A549 (cell line): ENCODE measurements around the gene OXLD1. TPM values are rescaled to one million over a fixed set of nuclear protein-coding genes. Genes with fewer than 3 reads are reported as not detected.

ENCODE experiments used
- ATAC-seq, 2 experiments: fragments of 200-7000 bp in 1 of 2; fragments of >200 bp in 1 of 2; cut with Nextera tagmentation in 1 of 2; cut with Tn5 transposase in 1 of 2; 3 replicates each; pipeline versions ENCODE4 v1.8.0 to v1.9.1; 2018 to 2020; ENCODE audit warnings: mild to moderate bottlenecking in 1 of 2, moderate library complexity in 1 of 2
- CTCF ChIA-PET: fragments of 300-600 bp; sonication (Branson Sonifier 250); formaldehyde crosslinking; extraction: SDS; loops from one replicate; lab custom pipeline; 2021; ENCODE audit warnings: antibody characterized with exemption, inconsistent platforms; lab: Yijun Ruan, JAX
- POLR2A ChIA-PET: fragments of 350-600 bp; formaldehyde crosslinking; extraction: SDS; loops from one replicate; lab custom pipeline; 2021; ENCODE audit warnings: antibody characterized with exemption, inconsistent platforms; lab: Yijun Ruan, JAX
- DNase-seq, 2 experiments: peaks; one replicate each; pipeline versions ENCODE4 v3.0.0 to v3.0.0-alpha.2; 2011 to 2016; ENCODE audit warnings: low read depth in 1 of 2, low spot score in 1 of 2
- FAIRE-seq: peaks from 2 replicates; lab custom pipeline; 2011; peaks lifted over from hg19 to GRCh38; lab: Jason Lieb, UNC
- H3K27ac ChIP-seq, 2 experiments: fragments of >200 bp; sonication (Bioruptor Twin); formaldehyde crosslinking; 3 replicates each; pipeline ENCODE4 v1.5.1; 2016 to 2017
- H3K4me1 ChIP-seq: fragments of >200 bp; sonication (Bioruptor Twin); formaldehyde crosslinking; 3 replicates; pipeline ENCODE4 v1.6.1; 2016
- H3K4me2 ChIP-seq: fragments of >200 bp; sonication (Bioruptor Twin); formaldehyde crosslinking; 3 replicates; pipeline ENCODE4 v1.6.1; 2016
- H3K4me3 ChIP-seq: fragments of >200 bp; sonication (Bioruptor Twin); formaldehyde crosslinking; 3 replicates; pipeline ENCODE4 v1.5.1; 2016
- H3K9me3 ChIP-seq: fragments of >200 bp; sonication (Bioruptor Twin); formaldehyde crosslinking; 3 replicates; pipeline ENCODE4 v1.6.1; 2016
- CBX8 ChIP-seq: fragments of 200-600 bp; sonication (generic); IDR thresholded peaks from 2 replicates; pipeline ENCODE4 v1.6.1; 2016
- CEBPB ChIP-seq, 2 experiments: fragments of >200 bp in 1 of 2; sonication (Bioruptor Twin) in 1 of 2; formaldehyde crosslinking in 1 of 2; IDR thresholded peaks; 2 replicates each; pipeline ENCODE4 v1.6.1; 2012 to 2016
- CHD4 ChIP-seq: fragments of 200-600 bp; sonication (generic); IDR thresholded peaks from 2 replicates; pipeline ENCODE4 v1.6.1; 2016; ENCODE audit warnings: antibody characterized with exemption, mild to moderate bottlenecking, borderline replicate concordance
- EHF ChIP-seq: fragments of 250-450 bp; sonication (Bioruptor Pico); IDR thresholded peaks from 2 replicates; pipeline ENCODE4 v1.5.0; 2020; ENCODE audit warnings: mild to moderate bottlenecking
- EHMT2 ChIP-seq: fragments of 200-600 bp; sonication (generic); IDR thresholded peaks from 2 replicates; pipeline ENCODE4 v1.6.1; 2016; ENCODE audit warnings: antibody characterized with exemption, low read depth, mild to moderate bottlenecking, moderate library complexity
- EP300 ChIP-seq, 2 experiments: fragments of >200 bp; sonication (Bioruptor Twin); formaldehyde crosslinking; IDR thresholded peaks; 2 replicates in 1 of 2; 3 replicates in 1 of 2; pipeline ENCODE4 v1.6.1; 2016 to 2017
- GATA3 ChIP-seq: IDR thresholded peaks from 2 replicates; pipeline ENCODE4 v1.6.1; 2012; ENCODE audit warnings: borderline replicate concordance
- HDAC2 ChIP-seq: fragments of 200-600 bp; sonication (generic); IDR thresholded peaks from 2 replicates; pipeline ENCODE4 v1.6.1; 2016
- JUN ChIP-seq, 2 experiments: fragments of >200 bp; sonication (Bioruptor Twin); formaldehyde crosslinking; IDR thresholded peaks; 2 replicates in 1 of 2; 3 replicates in 1 of 2; pipeline ENCODE4 v1.6.1; 2016 to 2017
- KDM5A ChIP-seq: fragments of 200-600 bp; sonication (generic); IDR thresholded peaks from 2 replicates; pipeline ENCODE4 v1.6.1; 2016; ENCODE audit warnings: antibody characterized with exemption, mild to moderate bottlenecking
- MAZ ChIP-seq: fragments of 150-350 bp; IDR thresholded peaks from 2 replicates; pipeline ENCODE4 v1.6.1; 2014; ENCODE audit warnings: antibody characterized with exemption, low read depth, low read length, borderline replicate concordance
- MYC ChIP-seq: IDR thresholded peaks from 2 replicates; pipeline ENCODE4 v1.6.1; 2012; ENCODE audit warnings: mild to moderate bottlenecking, inconsistent platforms, low read length, improper control_type of control experiment, borderline replicate concordance
- PHF8 ChIP-seq: fragments of 200-600 bp; sonication (generic); IDR thresholded peaks from 2 replicates; pipeline ENCODE4 v1.6.1; 2016; ENCODE audit warnings: low read depth, mild to moderate bottlenecking, antibody characterized with exemption, moderate library complexity, borderline replicate concordance
- POLR2A ChIP-seq: IDR thresholded peaks from 2 replicates; pipeline ENCODE4 v1.6.1; 2012; ENCODE audit warnings: mild to moderate bottlenecking, low read length
- RNF2 ChIP-seq: fragments of 200-600 bp; sonication (generic); IDR thresholded peaks from 2 replicates; pipeline ENCODE4 v1.6.1; 2016; ENCODE audit warnings: low read depth, mild to moderate bottlenecking, antibody characterized with exemption, moderate library complexity, borderline replicate concordance
- TFCP2L1 ChIP-seq: fragments of 250-450 bp; sonication (Bioruptor Pico); IDR thresholded peaks from 2 replicates; pipeline ENCODE4 v1.5.0; 2021; ENCODE audit warnings: mild to moderate bottlenecking
- TP53 ChIP-seq: fragments of 250-450 bp; sonication (Bioruptor Pico); IDR thresholded peaks from 2 replicates; pipeline ENCODE4 v1.5.0; 2021; ENCODE audit warnings: mild to moderate bottlenecking, moderate library complexity
- WGBS: methylation state at CpG from one replicate; pipeline ENCODE4 v1.1.6; 2017; ENCODE audit errors: missing lambda C conversion rate; 5-methylcytosine and 5-hydroxymethylcytosine counted together
- polyA minus RNA-seq: library from RNA; depleted of rRNA, polyadenylated mRNA; stranded (reverse); fragments of >200 nt; gene quantifications from 2 replicates; pipeline ENCODE4 v1.2.3, GENCODE V29; 2011; rRNA and poly(A)+ RNA removed
- polyA plus RNA-seq, 4 experiments: library from polyadenylated mRNA; depleted of rRNA in 3 of 4; stranded (reverse); fragments of >200 nt; fragmentation: RNase III in 1 of 4; extraction: RNeasy Plus Mini Kit Qiagen cat#74134 plus additional on column Dnase treatment in 1 of 4; gene quantifications; 2 replicates in 3 of 4; 3 replicates in 1 of 4; pipeline ENCODE4 v1.2.3, GENCODE V29; 2011 to 2017
- TF ChIP-seq, protein P1 (sequence below): fragments of 150-350 bp; IDR thresholded peaks from 2 replicates; pipeline ENCODE4 v1.6.1; 2014; ENCODE audit warnings: low read depth, mild to moderate bottlenecking, low read length
- TF ChIP-seq, protein P2 (sequence below): IDR thresholded peaks from 2 replicates; pipeline ENCODE4 v1.6.1; 2012; ENCODE audit warnings: low read depth, borderline replicate concordance
- TF ChIP-seq, protein P3 (sequence below): fragments of 450-650 bp; IDR thresholded peaks from 2 replicates; pipeline ENCODE4 v1.6.1; 2014; ENCODE audit warnings: antibody characterized with exemption
- TF ChIP-seq, protein P4 (sequence below): IDR thresholded peaks from 2 replicates; pipeline ENCODE4 v1.6.1; 2012
- TF ChIP-seq, protein P5 (sequence below): IDR thresholded peaks from 2 replicates; pipeline ENCODE4 v1.6.1; 2012
- TF ChIP-seq, protein P6 (sequence below): fragments of >200 bp; sonication (Bioruptor Twin); formaldehyde crosslinking; IDR thresholded peaks from 3 replicates; pipeline ENCODE4 v1.6.1; 2016

Gene OXLD1
- 34.6 and 38.7 TPM in 2 replicates for polyA plus RNA-seq (2011; rRNA removed)
- polyA plus RNA-seq (2012; cell fraction: cytosol; rRNA removed) = 109 and 124 TPM in 2 replicates
- 94.2 and 127 TPM in 2 replicates for polyA plus RNA-seq (2012; cell fraction: nucleus; rRNA removed)
- polyA plus RNA-seq (2017; fragmentation: RNase III; extraction: RNeasy Plus Mini Kit Qiagen cat#74134 plus additional on column Dnase treatment) = 43.9 to 47.7 TPM (median 47.1 TPM) in 3 replicates
- 7.2 and 7.7 TPM in 2 replicates for polyA minus RNA-seq

DNA sequence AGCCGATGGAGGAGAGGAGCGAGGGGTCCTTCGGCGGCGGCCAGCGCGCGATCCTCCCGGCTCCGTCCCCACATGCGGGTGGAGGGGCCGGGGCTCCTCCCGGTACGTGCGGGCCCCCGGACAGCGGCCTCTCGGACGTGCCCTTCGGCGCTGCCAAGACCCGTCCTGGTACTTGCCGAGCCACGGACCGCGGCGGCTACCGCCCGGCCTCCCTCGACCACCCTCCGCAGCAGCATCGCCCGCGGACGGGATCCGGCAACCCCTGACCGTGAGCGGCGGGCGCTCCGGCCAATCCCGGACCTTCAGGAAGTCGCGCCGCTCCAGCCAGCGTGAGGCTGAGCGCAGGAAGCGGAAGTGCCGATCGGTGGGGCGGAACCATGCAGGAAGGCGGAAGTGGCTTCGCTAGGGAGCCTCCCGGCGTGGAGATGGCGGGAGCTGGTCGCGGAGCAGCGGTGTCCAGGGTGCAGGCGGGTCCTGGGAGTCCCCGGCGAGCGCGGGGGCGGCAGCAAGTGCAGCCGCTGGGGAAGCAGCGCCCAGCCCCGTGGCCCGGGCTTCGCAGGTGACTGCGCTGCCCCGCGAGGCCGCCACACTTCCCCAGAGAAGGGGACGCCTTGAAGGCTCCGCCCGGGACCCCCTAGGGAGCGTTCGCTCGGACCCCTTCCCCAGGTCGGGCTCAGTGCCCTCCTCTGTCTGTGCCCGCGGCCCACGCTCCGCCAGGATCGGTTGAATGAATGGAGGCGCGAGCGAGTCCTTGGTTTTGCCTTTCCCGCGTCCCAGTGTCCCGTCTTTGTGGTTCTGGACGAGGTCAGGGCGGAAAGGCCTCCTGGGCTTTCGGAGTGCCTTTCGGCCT is at the start of gene OXLD1, which contains the start of gene CCDC137:
Gene OXLD1, minus strand, starts transcription at position 264 of the 850 bp plus-strand sequence. Its CDS starts 28 bp downstream, at position 236.
Gene CCDC137, plus strand, starts transcription at position 396 of the 850 bp plus-strand sequence. Its CDS starts 30 bp downstream, at position 426.
- H3K4me2 ChIP-seq = peak within 1 kb of the TSS; percentile 90
- CTCF ChIA-PET = interaction anchor here (1.2 to 2.7 kb wide), 3 partner anchors 9 to 147 kb away, joined by 4 to 20 read pairs (median 4); no protein-coding TSS in a partner anchor
- H3K4me1 ChIP-seq = peaks cover 22% of the 10 kb centered on the region
- peak; percentile 84 for FAIRE-seq
- under 1% methylated on average over 70 of the region's 96 CpGs for WGBS
- POLR2A ChIA-PET = interaction anchor here (0.6 to 1.5 kb wide), 10 partner anchors 8 to 182 kb away, joined by 3 to 23 read pairs (median 3); partner anchors contain the start of genes ARL16, HGS, NPLOC4 and TSPAN10
- peak; percentile 97 to 98 for DNase-seq
- H3K9me3 ChIP-seq = no peaks in the 10 kb centered on the region
- peak within 1 kb of the TSS; percentile 99 for H3K4me3 ChIP-seq
- H3K27ac ChIP-seq = peak within 1 kb of the TSS; percentile 97 to 99
- peak; percentile 96 to 99 for ATAC-seq
- no peak for TF ChIP-seq CHD4
- TF ChIP-seq TP53 (CRISPR knock-in tag) = peak; percentile 35; the same call in 1 of the 2 replicates
- TF ChIP-seq, protein P1, sequence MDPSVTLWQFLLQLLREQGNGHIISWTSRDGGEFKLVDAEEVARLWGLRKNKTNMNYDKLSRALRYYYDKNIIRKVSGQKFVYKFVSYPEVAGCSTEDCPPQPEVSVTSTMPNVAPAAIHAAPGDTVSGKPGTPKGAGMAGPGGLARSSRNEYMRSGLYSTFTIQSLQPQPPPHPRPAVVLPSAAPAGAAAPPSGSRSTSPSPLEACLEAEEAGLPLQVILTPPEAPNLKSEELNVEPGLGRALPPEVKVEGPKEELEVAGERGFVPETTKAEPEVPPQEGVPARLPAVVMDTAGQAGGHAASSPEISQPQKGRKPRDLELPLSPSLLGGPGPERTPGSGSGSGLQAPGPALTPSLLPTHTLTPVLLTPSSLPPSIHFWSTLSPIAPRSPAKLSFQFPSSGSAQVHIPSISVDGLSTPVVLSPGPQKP = 0 out of 2 replicates have a peak, but pooled peaks have one; percentile 19
- TF ChIP-seq, protein P2, sequence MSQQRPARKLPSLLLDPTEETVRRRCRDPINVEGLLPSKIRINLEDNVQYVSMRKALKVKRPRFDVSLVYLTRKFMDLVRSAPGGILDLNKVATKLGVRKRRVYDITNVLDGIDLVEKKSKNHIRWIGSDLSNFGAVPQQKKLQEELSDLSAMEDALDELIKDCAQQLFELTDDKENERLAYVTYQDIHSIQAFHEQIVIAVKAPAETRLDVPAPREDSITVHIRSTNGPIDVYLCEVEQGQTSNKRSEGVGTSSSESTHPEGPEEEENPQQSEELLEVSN = peak; percentile 82
- TF ChIP-seq CBX8 = no peak
- TF ChIP-seq JUN (IDR thresholded peaks at IDR 0.05) = peak; percentile 83 to 91
- TF ChIP-seq RNF2 = no peak
- TF ChIP-seq TFCP2L1 (CRISPR knock-in tag) = peak; percentile 18; the same call in 1 of the 2 replicates
- no peak for TF ChIP-seq EHMT2
- peak; percentile 72; the same call in 1 of the 2 replicates for TF ChIP-seq EHF
- TF ChIP-seq EP300 (IDR thresholded peaks at IDR 0.05) = no peak
- peak; percentile 87 for TF ChIP-seq PHF8
- TF ChIP-seq, protein P3, sequence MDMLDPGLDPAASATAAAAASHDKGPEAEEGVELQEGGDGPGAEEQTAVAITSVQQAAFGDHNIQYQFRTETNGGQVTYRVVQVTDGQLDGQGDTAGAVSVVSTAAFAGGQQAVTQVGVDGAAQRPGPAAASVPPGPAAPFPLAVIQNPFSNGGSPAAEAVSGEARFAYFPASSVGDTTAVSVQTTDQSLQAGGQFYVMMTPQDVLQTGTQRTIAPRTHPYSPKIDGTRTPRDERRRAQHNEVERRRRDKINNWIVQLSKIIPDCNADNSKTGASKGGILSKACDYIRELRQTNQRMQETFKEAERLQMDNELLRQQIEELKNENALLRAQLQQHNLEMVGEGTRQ = no peak; the same call in 1 of the 2 replicates
- peak; percentile 74 for TF ChIP-seq MYC
- TF ChIP-seq, protein P4, sequence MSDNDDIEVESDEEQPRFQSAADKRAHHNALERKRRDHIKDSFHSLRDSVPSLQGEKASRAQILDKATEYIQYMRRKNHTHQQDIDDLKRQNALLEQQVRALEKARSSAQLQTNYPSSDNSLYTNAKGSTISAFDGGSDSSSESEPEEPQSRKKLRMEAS = peak; percentile 95
- peak; percentile 86 for TF ChIP-seq KDM5A
- no peak for TF ChIP-seq CEBPB (IDR thresholded peaks at IDR 0.05)
- TF ChIP-seq, protein P5, sequence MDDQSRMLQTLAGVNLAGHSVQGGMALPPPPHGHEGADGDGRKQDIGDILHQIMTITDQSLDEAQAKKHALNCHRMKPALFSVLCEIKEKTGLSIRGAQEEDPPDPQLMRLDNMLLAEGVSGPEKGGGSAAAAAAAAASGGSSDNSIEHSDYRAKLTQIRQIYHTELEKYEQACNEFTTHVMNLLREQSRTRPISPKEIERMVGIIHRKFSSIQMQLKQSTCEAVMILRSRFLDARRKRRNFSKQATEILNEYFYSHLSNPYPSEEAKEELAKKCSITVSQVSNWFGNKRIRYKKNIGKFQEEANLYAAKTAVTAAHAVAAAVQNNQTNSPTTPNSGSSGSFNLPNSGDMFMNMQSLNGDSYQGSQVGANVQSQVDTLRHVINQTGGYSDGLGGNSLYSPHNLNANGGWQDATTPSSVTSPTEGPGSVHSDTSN = peak; percentile 99
- peak; percentile 45; the same call in 1 of the 2 replicates for TF ChIP-seq HDAC2
- peak; percentile 97 for TF ChIP-seq POLR2A
- TF ChIP-seq, protein P6, sequence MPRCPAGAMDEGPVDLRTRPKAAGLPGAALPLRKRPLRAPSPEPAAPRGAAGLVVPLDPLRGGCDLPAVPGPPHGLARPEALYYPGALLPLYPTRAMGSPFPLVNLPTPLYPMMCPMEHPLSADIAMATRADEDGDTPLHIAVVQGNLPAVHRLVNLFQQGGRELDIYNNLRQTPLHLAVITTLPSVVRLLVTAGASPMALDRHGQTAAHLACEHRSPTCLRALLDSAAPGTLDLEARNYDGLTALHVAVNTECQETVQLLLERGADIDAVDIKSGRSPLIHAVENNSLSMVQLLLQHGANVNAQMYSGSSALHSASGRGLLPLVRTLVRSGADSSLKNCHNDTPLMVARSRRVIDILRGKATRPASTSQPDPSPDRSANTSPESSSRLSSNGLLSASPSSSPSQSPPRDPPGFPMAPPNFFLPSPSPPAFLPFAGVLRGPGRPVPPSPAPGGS = peak; percentile 86
- 0 out of 2 replicates have a peak, but pooled peaks have one; percentile 17 for TF ChIP-seq GATA3
- no peak for TF ChIP-seq MAZ
